HG02840 (cell line): ENCODE results near the gene USP34.
"Not testable (repeated sequence)": the region's sequence is repeated elsewhere in the genome, so short reads cannot be mapped to it uniquely, and the experiment has no call there.

Experiments used
- ATAC-seq: cut with Tn5 transposase; IDR thresholded peaks from one replicate; pipeline ENCODE4 v1.9.1; 2021; ENCODE audit warnings: mild to moderate bottlenecking, moderate library complexity, moderate number of reproducible peaks; ENCODE audit not compliant: unreplicated experiment, low FRiP score

USP34 gene

DNA sequence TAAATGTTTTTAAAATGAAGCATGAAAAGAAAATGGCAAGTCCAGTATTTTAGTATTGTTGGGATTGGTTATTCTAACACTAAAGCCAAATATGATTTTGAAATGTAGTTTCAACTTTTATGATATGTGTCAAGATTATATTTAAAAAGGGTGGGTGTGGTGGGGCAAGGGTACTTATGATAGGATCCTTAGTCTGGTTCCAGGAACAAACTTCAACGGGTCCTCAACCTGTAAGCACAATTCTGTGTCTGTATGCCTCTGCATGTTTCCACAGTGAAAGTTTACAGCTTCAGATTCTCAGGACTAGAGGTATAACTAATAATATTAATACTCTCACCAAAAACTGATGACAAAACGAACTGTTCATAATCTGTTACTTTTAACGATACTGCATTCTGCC, 5.8 kb downstream of the USP34 start:
- no peak for ATAC-seq

- ATAC-seq = no peak
Measured at GRCh38 chr2:61463769-61464475, 7.0 kb downstream of the USP34 start.

DNA sequence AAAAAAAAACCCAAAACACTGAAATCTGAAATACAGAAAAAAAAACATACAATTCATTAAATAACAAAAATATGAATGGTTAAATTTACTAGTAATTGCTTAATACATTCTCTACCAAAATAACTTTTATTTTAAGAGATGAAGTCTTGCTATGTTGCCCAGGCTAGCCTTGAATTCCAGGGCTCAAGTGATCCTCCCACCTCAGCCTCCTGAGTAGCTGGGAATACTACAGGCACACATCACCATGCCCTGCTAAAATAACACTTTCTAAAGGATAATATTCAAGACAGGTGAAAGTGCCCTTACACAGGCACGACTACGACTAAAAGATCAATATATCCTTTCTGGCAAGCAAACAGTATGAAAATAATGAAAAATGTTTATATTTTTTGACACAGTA, 9.5 kb downstream of the USP34 start:
- ATAC-seq = no peak

DNA sequence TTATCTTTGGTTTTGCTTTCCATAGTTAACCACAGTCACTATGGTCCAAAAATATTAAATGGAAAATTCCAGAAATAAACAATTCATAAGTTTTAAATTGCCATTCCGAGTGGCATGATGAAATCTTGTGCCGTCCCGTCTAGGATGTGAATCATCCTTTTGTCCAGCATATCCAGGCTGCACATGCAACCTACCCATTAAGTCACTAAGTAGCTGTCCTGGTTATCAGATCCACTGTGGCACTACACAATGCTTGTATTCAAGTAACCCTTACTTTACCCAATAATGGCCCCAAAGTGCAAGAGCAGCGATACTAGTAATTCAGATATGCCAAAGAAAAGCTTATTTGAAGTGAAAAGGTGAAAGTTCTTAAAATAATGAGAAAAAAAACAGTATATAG, 10.7 kb downstream of the USP34 start:
- ATAC-seq = no peak

GRCh38 chr2:61456746-61457420, 14.0 kb downstream of the USP34 start:
- no peak for ATAC-seq

GRCh38 chr2:61456070-61456745, 14.7 kb downstream of the USP34 start:
- ATAC-seq = no peak

- not testable (repeated sequence) for ATAC-seq
Measured at GRCh38 chr2:61454972-61455371, 15.9 kb downstream of the USP34 start.

DNA sequence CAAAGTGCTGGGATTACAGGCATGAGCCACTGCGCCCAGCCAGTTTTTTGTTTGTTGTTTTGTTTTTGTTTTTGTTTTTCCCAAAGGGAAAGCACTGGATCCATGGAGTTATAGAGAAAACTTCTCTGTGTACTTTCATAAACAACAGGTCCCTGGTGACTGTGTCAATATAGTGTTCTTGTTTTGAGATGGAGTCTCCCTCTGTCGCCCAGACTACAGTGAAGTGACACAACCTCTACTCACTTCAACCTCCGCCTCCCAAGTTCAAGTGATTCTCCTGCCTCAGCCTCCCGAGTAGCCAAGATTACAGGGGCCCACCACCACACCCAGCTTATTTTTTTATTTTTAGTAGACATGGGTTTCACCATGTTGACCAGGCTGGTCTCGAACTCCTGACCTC, 16.5 kb downstream of the USP34 start:
- no peak for ATAC-seq

- ATAC-seq = no peak
Measured at GRCh38 chr2:61452392-61452791, 18.5 kb downstream of the USP34 start.

GRCh38 chr2:61451178-61451577, 19.7 kb downstream of the USP34 start:
- ATAC-seq = no peak

- ATAC-seq = no peak
Measured at GRCh38 chr2:61450144-61450543, 20.7 kb downstream of the USP34 start.

DNA sequence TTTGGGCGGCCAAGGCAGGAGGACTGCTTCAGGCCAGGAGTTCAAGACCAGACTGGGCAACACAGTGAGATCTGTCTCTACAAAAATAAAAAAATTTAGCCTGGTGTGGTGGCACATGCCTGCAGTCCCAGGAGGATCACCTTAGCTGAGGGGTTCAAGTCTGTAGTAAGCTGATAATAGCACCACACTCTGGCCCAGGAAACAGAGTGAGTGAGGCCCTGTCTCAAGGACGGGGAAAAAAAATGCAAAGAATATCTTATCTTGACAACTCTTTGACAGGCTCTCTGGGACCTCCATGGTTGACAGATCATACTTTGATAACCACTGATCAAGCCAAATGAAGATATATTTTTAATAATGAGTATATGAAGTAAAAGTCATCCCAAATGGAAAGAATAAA, 22.7 kb downstream of the USP34 start:
- no peak for ATAC-seq

- ATAC-seq = not testable (repeated sequence)
Measured at GRCh38 chr2:61446971-61447370, 23.9 kb downstream of the USP34 start.

GRCh38 chr2:61443342-61444041, 27.4 kb downstream of the USP34 start:
- peak; percentile 78 for ATAC-seq

DNA sequence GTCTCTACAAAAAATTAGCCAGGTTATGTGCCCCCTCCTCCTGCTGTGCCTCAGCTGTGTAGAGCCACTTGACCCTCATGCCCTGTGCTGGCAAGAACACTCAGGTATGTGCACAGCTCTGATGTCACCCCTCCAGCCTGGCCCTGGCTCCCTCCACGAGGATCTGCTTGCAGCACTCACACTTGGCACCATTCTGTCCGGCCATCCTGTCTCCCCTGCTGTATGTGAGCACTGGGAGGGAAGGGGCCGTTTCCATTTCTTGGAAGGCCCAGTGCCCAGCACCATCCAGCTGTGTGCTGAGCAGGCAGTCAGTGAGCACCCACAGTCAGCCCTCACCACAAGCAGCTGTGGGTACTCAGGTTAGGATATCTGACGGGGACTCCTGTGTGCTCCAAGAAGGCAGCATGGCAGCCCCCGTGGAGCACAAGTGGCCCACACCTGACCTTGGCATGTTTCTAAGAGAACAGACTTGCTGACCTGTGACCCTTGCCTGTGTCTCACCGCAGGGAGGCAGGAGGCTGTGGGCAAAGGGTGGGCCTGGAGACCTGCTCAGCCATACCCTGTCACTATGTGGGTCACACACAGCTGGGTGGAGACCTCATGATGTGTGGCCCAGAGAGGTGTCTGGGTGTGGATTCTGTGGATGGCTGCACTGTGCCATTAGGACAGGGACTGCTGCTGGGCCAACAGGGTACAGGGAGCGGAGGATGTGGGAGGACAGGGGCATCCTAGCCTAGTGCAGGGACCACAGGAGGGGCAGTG, 31.5 kb downstream of the USP34 start:
- no peak for ATAC-seq

- no peak for ATAC-seq
Measured at GRCh38 chr2:61438670-61439069, 32.2 kb downstream of the USP34 start.

DNA sequence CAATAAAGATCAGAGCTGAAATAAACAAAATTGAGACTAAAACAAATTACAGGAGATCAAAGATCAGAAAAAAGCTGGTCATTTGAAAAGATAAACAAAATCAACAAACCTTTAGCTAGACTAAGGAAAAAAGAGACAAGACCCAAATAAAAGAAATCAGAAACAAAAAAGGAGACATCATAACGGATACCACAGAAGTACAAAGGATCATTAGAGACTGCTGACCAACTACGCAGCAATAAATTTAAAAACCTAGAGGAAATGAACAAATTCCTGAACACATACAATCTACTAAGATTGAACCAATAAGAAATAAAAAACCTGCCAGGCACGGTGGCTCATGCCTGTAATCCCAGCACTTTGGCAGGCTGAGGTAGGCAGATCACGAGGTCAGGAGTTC, 33.7 kb downstream of the USP34 start:
- no peak for ATAC-seq

GRCh38 chr2:61436092-61436491, 34.8 kb downstream of the USP34 start:
- ATAC-seq = no peak

DNA sequence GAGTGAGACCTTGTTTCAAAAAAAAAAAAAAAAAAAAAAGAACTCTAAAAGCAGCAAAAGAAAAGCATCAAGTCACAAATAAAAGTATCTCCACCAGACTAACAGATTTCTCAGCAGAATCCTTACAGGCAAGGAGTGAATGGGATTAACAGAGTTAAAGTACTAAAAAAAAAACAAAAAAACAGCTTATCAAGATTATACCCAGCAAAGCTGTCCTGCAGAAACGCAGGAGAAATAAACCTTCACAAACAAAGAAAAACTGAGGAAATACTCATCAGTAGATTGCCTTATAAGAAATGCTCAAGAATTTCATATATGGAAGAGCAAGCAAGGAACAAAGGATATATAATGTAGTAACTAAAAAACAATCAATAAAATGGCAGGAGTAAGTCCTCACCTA, 35.6 kb downstream of the USP34 start:
- ATAC-seq = no peak

- ATAC-seq = no peak
Measured at GRCh38 chr2:61434314-61434713, 36.6 kb downstream of the USP34 start.
